Nephron (organoid): ENCODE measurements around the gene NDUFA13.

Experiments used
- H3K27ac Mint-ChIP-seq, 3 experiments: 2 replicates each; pipeline ENCODE4 v1.8.0; 2020; ENCODE audit warnings: mixed read lengths in 3 of 3, mild to moderate bottlenecking in 2 of 3, moderate library complexity in 1 of 3
- H3K27me3 Mint-ChIP-seq: 2 replicates; pipeline ENCODE4 v1.8.0; 2021; ENCODE audit warnings: low read depth, mild to moderate bottlenecking, moderate library complexity, mixed read lengths
- H3K36me3 Mint-ChIP-seq: 2 replicates; pipeline ENCODE4 v1.8.0; 2020; ENCODE audit warnings: low read depth, mixed read lengths
- H3K4me1 Mint-ChIP-seq: 2 replicates; pipeline ENCODE4 v1.8.0; 2020; ENCODE audit warnings: mixed read lengths
- H3K4me3 Mint-ChIP-seq, 3 experiments: 2 replicates each; pipeline ENCODE4 v1.8.0; 2020; ENCODE audit warnings: mild to moderate bottlenecking in 3 of 3, mixed read lengths in 3 of 3, moderate library complexity in 2 of 3
- H3K9me3 Mint-ChIP-seq: 2 replicates; pipeline ENCODE4 v1.8.0; 2020; ENCODE audit warnings: mixed read lengths
- TF ChIP-seq, protein P1 (sequence below), 3 experiments: fragments of 200-600 bp; sonication (generic); IDR thresholded peaks; one replicate each; pipeline ENCODE4 v1.5.0; 2021; ENCODE audit warnings: antibody characterized with exemption in 3 of 3; ENCODE audit not compliant: unreplicated experiment in 3 of 3

Gene NDUFA13

DNA sequence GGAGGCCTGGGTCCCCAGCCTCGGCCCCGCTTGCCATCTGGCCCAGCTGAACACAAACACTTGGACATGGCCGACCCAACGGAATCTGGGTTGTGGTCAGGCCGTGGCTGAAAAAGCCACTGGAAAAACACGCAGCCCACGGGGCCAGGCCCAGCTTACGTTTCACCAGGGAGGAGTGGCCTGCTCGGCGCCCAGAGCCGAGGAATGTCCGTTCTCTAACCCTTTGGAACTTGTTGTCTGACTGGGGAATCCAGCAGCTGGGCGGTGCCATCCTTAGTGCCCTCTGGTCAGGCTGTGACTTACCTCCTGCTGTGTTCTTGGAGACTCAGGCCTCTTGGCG lies 35.8 kb downstream of the NDUFA13 start:
- Mint-ChIP-seq H3K36me3 (no peaks in the 10 kb centered on the region), H3K4me3 (no peak overlapping the region), H3K4me1 (peaks cover 16% of the 10 kb centered on the region), H3K27me3 (peaks cover 5% of the 10 kb centered on the region), H3K27ac (no peak overlapping the region), H3K9me3 (no peaks in the 10 kb centered on the region)
- TF ChIP-seq, protein P1, sequence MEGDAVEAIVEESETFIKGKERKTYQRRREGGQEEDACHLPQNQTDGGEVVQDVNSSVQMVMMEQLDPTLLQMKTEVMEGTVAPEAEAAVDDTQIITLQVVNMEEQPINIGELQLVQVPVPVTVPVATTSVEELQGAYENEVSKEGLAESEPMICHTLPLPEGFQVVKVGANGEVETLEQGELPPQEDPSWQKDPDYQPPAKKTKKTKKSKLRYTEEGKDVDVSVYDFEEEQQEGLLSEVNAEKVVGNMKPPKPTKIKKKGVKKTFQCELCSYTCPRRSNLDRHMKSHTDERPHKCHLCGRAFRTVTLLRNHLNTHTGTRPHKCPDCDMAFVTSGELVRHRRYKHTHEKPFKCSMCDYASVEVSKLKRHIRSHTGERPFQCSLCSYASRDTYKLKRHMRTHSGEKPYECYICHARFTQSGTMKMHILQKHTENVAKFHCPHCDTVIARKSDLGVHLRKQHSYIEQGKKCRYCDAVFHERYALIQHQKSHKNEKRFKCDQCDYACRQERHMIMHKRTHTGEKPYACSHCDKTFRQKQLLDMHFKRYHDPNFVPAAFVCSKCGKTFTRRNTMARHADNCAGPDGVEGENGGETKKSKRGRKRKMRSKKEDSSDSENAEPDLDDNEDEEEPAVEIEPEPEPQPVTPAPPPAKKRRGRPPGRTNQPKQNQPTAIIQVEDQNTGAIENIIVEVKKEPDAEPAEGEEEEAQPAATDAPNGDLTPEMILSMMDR (IDR thresholded peaks at IDR 0.05; ENCODE audit: unreplicated experiment in 3 of 3) = no peak

DNA sequence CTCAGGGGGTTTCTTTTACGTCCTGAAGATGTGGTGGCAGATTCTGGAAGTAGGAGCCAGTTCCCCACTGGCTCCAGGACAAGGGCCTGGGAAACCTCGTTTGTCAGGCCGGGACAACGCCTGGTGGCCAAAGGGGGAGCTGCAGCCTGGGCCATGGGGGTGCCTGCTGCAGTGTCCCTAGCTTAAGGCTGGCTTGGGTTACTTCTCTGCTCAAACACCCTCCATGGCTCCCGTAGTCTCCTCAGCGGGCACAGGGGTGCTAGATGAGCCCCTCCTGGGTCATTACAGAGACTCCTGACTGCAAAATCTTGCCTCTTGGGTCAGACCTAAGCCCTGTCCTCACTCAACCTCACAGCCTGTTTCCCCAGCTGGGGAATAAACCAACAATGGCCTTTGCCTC lies 36.8 kb downstream of the NDUFA13 start:
- TF ChIP-seq, protein P1 (IDR thresholded peaks at IDR 0.05; ENCODE audit: unreplicated experiment in 3 of 3) = peak; percentile 51 to 59 (median 56)
- no peak overlapping the region for H3K4me3 Mint-ChIP-seq
- H3K27ac Mint-ChIP-seq = no peak overlapping the region
- no peaks in the 10 kb centered on the region for H3K9me3 Mint-ChIP-seq
- H3K4me1 Mint-ChIP-seq = peaks cover 16% of the 10 kb centered on the region
- H3K27me3 Mint-ChIP-seq = peaks cover 5% of the 10 kb centered on the region
- H3K36me3 Mint-ChIP-seq = no peaks in the 10 kb centered on the region

DNA sequence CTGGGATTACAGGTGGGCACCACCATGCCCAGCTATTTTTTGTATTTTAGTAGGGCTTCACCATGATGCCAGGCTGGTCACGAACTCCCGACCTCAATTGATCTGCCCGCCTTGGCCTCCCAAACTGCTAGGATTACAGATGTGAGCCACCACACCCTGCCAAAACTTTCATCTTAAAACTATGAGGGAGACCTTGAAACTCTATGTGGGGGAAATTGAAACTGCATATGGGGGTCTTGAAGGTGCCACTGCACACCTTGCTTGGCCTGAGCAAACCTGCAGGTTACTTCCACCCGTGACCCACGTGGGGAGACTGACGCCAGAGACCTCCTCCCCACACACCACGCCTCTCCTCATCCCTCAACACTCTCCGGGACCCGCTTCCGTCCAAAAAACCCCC lies 37.6 kb downstream of the NDUFA13 start:
- H3K36me3 Mint-ChIP-seq = no peaks in the 10 kb centered on the region
- peaks cover 5% of the 10 kb centered on the region for H3K27me3 Mint-ChIP-seq
- H3K9me3 Mint-ChIP-seq = no peaks in the 10 kb centered on the region
- no peak overlapping the region for H3K4me3 Mint-ChIP-seq
- H3K4me1 Mint-ChIP-seq = peaks cover 15% of the 10 kb centered on the region
- no peak overlapping the region for H3K27ac Mint-ChIP-seq
- TF ChIP-seq, protein P1 (IDR thresholded peaks at IDR 0.05; ENCODE audit: unreplicated experiment in 3 of 3) = no peak

DNA sequence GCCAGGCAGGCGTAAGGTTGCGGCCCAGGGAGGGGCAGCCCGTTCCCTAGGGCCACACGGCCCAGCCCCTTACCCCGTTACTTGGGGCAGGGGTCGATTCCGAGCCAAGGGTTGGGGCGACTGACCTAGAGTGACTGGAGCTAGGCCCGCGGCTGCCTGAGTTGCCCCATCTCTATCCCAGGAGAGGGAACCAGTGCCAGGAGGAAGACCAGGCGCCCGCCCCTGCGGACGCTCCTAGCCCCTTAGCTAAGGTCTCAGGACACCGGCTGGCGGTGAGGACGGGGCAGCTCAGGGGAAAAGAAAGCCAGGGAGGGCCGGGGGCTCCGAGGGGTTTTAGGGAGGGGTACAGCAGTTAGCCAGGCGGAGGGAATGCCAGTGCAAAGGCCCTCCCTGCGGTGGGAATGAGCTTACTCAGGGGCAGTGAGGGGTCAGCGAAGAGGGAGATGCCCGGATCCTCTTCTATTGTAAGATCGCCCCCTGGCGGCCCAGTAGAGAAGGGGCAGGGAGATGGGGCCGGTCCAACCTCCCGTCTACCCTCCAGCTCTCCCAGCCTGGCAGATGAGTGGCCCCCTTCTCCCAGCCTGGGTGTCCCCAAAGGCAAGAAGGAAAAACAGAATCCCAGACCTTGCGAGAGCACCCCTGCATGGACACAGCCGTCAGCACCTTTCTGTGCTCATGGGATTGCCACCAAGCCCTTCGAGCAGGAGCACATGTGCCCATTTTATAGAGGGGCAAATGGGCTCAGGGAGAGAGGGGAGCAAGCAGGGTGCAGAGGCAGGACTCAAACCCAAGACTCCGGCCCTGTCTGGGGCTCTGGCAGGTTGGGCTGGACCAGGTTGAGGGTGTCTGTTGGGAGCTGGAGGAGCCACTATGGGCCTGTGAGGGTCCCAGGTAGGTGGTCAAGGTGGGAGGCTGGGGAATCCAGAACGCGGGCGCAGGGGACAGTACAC lies 38.3 kb downstream of the NDUFA13 start:
- H3K9me3 Mint-ChIP-seq = no peaks in the 10 kb centered on the region
- no peak overlapping the region for H3K27ac Mint-ChIP-seq
- H3K27me3 Mint-ChIP-seq = peaks cover 5% of the 10 kb centered on the region
- peaks cover 10% of the 10 kb centered on the region for H3K4me1 Mint-ChIP-seq
- no peak overlapping the region for H3K4me3 Mint-ChIP-seq
- TF ChIP-seq, protein P1 (IDR thresholded peaks at IDR 0.05; ENCODE audit: unreplicated experiment in 3 of 3) = peak; percentile 46 to 56 (median 54)
- no peaks in the 10 kb centered on the region for H3K36me3 Mint-ChIP-seq

DNA sequence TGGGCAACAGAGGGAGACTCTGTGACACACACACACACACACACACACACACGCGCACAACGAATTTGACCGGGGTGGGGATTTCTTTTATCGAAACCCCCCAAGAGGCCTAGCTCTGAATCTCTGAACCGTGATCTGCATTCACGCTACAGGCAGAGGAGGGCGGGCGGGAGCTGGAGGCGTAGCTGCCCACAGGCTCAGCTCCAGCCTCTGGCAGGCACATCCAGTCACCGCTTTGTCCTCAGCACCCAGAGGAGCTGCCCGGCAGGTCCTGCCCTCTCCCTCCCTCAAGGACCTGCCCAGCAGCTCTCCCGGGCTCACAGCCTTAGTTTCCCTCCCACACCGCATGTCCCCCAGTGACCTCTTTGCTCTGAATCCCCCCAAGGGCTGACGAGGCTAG lies 42.0 kb downstream of the NDUFA13 start:
- Mint-ChIP-seq H3K4me3 (no peak overlapping the region), H3K9me3 (no peaks in the 10 kb centered on the region), H3K27me3 (no peaks in the 10 kb centered on the region), H3K4me1 (no peaks in the 10 kb centered on the region), H3K27ac (no peak overlapping the region), H3K36me3 (peaks cover 14% of the 10 kb centered on the region)
- TF ChIP-seq, protein P1 (IDR thresholded peaks at IDR 0.05; ENCODE audit: unreplicated experiment in 3 of 3) = no peak

DNA sequence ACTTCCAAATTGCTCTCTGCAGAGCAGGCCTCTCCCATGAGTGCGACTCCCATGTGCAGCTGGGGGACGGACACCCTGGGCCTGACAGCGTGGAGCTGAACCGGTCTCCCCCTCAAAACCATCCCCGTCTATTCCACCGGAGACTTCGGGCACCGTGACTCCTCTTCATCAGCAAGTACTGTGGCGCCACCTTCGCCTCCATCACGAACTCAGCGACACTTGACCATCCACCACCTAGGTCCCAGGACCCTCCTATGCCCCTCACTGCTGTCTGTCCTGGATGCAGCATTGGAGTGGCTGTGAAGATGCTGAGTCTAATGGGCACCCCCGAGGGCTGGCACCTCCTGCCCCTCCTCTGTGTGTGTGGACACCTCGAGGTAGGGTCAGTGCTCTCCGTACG lies 42.6 kb downstream of the NDUFA13 start:
- H3K4me3 Mint-ChIP-seq = no peak overlapping the region
- H3K27me3 Mint-ChIP-seq = no peaks in the 10 kb centered on the region
- H3K9me3 Mint-ChIP-seq = no peaks in the 10 kb centered on the region
- H3K4me1 Mint-ChIP-seq = no peaks in the 10 kb centered on the region
- H3K36me3 Mint-ChIP-seq = peaks cover 14% of the 10 kb centered on the region
- TF ChIP-seq, protein P1 (IDR thresholded peaks at IDR 0.05; ENCODE audit: unreplicated experiment in 3 of 3) = no peak
- no peak overlapping the region for H3K27ac Mint-ChIP-seq
